Neuronal stem cell (in vitro differentiated cells): Measurements from ENCODE around the gene ASMTL.

Experiments used
- DNase-seq: peaks from one replicate; pipeline ENCODE4 v3.0.0-alpha.2; 2013; ENCODE audit warnings: low spot score
- H2AFZ ChIP-seq: one replicate; pipeline ENCODE4 v1.6.1; 2013; ENCODE audit warnings: mild to moderate bottlenecking, low read length, inconsistent platforms
- H2AK5ac ChIP-seq: 2 replicates; pipeline ENCODE4 v1.6.1; 2013; ENCODE audit warnings: low read depth, mild to moderate bottlenecking, inconsistent platforms, low read length, moderate library complexity, mixed read lengths
- H2BK120ac ChIP-seq: 2 replicates; pipeline ENCODE4 v1.6.1; 2013; ENCODE audit warnings: low read depth, mild to moderate bottlenecking, inconsistent platforms, low read length, moderate library complexity, mixed read lengths
- H2BK12ac ChIP-seq: one replicate; pipeline ENCODE4 v1.6.1; 2013; ENCODE audit warnings: low read length, inconsistent platforms
- H2BK15ac ChIP-seq: 2 replicates; pipeline ENCODE4 v1.6.1; 2013; ENCODE audit warnings: mild to moderate bottlenecking, low read length, inconsistent platforms, mixed read lengths
- H2BK5ac ChIP-seq: one replicate; pipeline ENCODE4 v1.6.1; 2013; ENCODE audit warnings: inconsistent platforms, mild to moderate bottlenecking, low read length, moderate library complexity
- H3K14ac ChIP-seq: one replicate; pipeline ENCODE4 v1.6.1; 2013; ENCODE audit warnings: low read length, inconsistent platforms
- H3K18ac ChIP-seq: 2 replicates; pipeline ENCODE4 v1.6.1; 2013; ENCODE audit warnings: low read length, inconsistent platforms
- H3K23ac ChIP-seq: 2 replicates; pipeline ENCODE4 v1.6.1; 2013; ENCODE audit warnings: low read depth, mild to moderate bottlenecking, mixed read lengths, low read length, inconsistent platforms; ENCODE audit not compliant: poor library complexity
- H3K27ac ChIP-seq: replicated peaks from 3 replicates; pipeline ENCODE4 v1.5.1; 2013; ENCODE audit warnings: low read length, inconsistent platforms
- H3K27me3 ChIP-seq, 3 experiments: 2 replicates each; pipeline ENCODE4 v1.6.1; 2013; ENCODE audit warnings: low read length in 3 of 3, mild to moderate bottlenecking in 2 of 3, inconsistent platforms in 1 of 3, low read depth in 1 of 3, mixed read lengths in 1 of 3, moderate library complexity in 1 of 3; ENCODE audit not compliant: control insufficient read depth in 3 of 3, insufficient read depth in 3 of 3
- H3K36me3 ChIP-seq, 2 donors: replicated peaks in 1 of 2; 2 replicates each; pipeline ENCODE4 v1.6.1; 2013; ENCODE audit warnings: low read length in 2 of 2; ENCODE audit not compliant: control insufficient read depth in 2 of 2, insufficient read depth in 2 of 2
- H3K4ac ChIP-seq: 2 replicates; pipeline ENCODE4 v1.6.1; 2013; ENCODE audit warnings: inconsistent platforms, mild to moderate bottlenecking, low read length, moderate library complexity
- H3K4me1 ChIP-seq, 2 donors: 1 replicate in 1 of 2; 2 replicates in 1 of 2; pipeline ENCODE4 v1.6.1; 2013; ENCODE audit warnings: low read length in 2 of 2, low read depth in 1 of 2; ENCODE audit not compliant: control insufficient read depth in 2 of 2, insufficient read depth in 1 of 2
- H3K4me2 ChIP-seq: one replicate; pipeline ENCODE4 v1.6.1; 2013; ENCODE audit warnings: mild to moderate bottlenecking, low read length, inconsistent platforms; ENCODE audit not compliant: insufficient read depth, poor library complexity, severe bottlenecking
- H3K4me3 ChIP-seq, 2 donors: 2 replicates each; pipeline ENCODE4 v1.5.1; 2013; ENCODE audit warnings: low read length in 2 of 2, mild to moderate bottlenecking in 2 of 2, inconsistent platforms in 1 of 2, moderate library complexity in 1 of 2
- H3K79me1 ChIP-seq: one replicate; pipeline ENCODE4 v1.6.1; 2013; ENCODE audit warnings: low read depth, mild to moderate bottlenecking, inconsistent platforms, low read length, moderate library complexity
- H3K9ac ChIP-seq: one replicate; pipeline ENCODE4 v1.6.1; 2013; ENCODE audit warnings: mild to moderate bottlenecking, low read depth, low read length, inconsistent platforms; ENCODE audit not compliant: poor library complexity
- H3K9me3 ChIP-seq, 2 donors: replicated peaks in 1 of 2; 2 replicates each; pipeline versions ENCODE3 to v1.6.1; 2013; ENCODE audit warnings: low read length in 2 of 2, mild to moderate bottlenecking in 2 of 2, inconsistent platforms in 1 of 2, low read depth in 1 of 2, mixed read lengths in 1 of 2, moderate library complexity in 1 of 2; ENCODE audit not compliant: control insufficient read depth in 2 of 2, insufficient read depth in 1 of 2
- H4K8ac ChIP-seq: one replicate; pipeline ENCODE4 v1.6.1; 2013; ENCODE audit warnings: low read depth, mild to moderate bottlenecking, inconsistent platforms, low read length, moderate library complexity
- H4K91ac ChIP-seq: one replicate; pipeline ENCODE4 v1.6.1; 2013; ENCODE audit warnings: low read length, low read depth, mild to moderate bottlenecking, inconsistent platforms; ENCODE audit not compliant: poor library complexity
- WGBS, 2 donors: extraction: QIAGEN DNeasy Blood & Tissue Kit; methylation state at CpG; one replicate each; pipeline ENCODE4 v1.1.7; 2013; ENCODE audit warnings: missing lambda C conversion rate in 2 of 2, mixed read lengths in 1 of 2; ENCODE audit not compliant: insufficient read length in 2 of 2, insufficient replicate concordance in 1 of 2; ENCODE audit errors: extremely low coverage in 2 of 2; 5-methylcytosine and 5-hydroxymethylcytosine counted together

The ASMTL gene

DNA sequence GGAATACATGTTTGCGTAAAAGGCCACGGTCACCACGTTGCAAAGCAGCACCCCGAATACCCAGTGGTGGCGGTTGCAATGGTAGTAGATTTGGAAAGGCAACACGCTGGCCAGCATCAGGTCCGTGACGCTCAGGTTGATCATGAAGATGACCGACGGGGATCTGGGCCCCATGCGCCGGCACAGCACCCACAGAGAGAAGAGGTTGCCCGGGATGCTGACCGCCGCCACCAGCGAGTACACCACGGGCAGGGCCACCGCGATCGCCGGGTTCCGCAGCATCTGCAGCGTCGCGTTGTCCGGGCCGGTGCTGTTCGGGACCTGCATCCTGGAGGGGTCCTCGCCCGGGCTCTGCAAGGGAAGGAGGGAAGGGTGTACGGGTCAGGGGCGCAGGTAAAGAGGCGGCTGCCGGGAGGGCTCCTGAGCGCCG lies 13.5 kb upstream of the ASMTL start:
- no peak overlapping the region for H3K4me3 ChIP-seq
- H3K18ac ChIP-seq = peak overlapping the region; percentile 89
- peak overlapping the region; percentile 86 for H2AK5ac ChIP-seq
- no CpG with 5 or more reads among the region's 36 CpGs for WGBS, 2 donors
- H2BK120ac ChIP-seq = no peak overlapping the region
- H3K14ac ChIP-seq = no peak overlapping the region
- no peak overlapping the region for H2BK5ac ChIP-seq
- H2BK12ac ChIP-seq = no peak overlapping the region
- H3K4me2 ChIP-seq = no peak overlapping the region
- no peak overlapping the region for H3K9ac ChIP-seq
- peak overlapping the region; percentile 23 for H3K4ac ChIP-seq
- no peak overlapping the region for H2BK15ac ChIP-seq
- no peak for DNase-seq
- H4K91ac ChIP-seq = no peak overlapping the region
- H4K8ac ChIP-seq = peak overlapping the region; percentile 43
- H2AFZ ChIP-seq = no peak overlapping the region
- H3K79me1 ChIP-seq = no peaks in the 10 kb centered on the region
- H3K23ac ChIP-seq = peak overlapping the region; percentile 89
- no peaks in the 10 kb centered on the region for H3K4me1 ChIP-seq
- no peak overlapping the region for H3K27ac ChIP-seq
- peaks cover 0 to 4% of the 10 kb centered on the region in 2 donors for H3K9me3 ChIP-seq
- H3K36me3 ChIP-seq = no peaks in the 10 kb centered on the region
- peaks cover 0 to 16% (median 0%) of the 10 kb centered on the region in 3 experiments for H3K27me3 ChIP-seq

DNA sequence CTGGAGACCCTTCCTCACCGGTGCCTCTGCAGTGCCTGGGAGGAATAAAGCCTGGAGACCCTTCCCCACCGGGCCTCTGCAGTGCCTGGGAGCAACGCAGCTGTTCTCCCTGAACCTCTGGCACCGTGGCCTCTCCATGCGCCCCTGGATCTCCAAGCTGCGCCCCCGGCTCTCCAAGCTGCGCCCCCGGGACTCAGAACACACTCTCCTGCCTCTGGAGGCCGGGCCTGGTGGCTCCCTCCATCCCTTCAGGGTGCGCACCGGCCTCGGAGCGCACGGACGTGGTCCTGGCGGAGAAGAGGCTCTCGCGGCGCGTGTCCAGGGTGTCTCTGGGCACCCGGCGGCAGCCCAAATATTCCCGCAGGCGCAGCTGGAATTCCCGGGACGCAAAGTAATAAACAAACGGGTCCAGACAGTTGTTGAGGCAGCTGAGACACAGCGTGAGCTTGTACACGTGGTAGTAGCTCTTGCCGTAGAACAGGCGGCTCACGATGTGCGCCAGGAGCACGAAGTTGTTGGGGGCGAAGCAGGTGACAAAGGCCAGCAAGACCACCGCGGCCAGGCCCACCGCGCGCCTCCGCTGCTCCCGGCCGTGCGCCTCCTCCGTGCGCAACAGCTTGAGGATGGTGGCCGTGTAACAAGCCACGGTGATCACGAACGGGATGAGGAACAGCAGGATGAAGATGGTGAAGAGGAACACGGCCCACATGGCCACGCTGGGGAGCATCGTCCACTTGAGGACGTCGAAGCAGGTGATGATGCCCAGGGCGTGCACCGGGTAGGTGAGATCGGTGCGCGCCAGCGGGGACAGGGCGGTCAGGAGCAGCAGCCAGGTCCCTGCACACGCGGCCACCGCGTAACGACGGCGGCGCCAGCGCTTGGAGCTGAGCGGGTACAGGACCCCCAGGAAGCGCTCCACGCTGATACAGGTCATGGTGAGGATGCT lies 12.8 kb upstream of the ASMTL start:
- no CpG with 5 or more reads among the region's 75 CpGs for WGBS, 2 donors
- H2BK15ac ChIP-seq = peak overlapping the region; percentile 55

DNA sequence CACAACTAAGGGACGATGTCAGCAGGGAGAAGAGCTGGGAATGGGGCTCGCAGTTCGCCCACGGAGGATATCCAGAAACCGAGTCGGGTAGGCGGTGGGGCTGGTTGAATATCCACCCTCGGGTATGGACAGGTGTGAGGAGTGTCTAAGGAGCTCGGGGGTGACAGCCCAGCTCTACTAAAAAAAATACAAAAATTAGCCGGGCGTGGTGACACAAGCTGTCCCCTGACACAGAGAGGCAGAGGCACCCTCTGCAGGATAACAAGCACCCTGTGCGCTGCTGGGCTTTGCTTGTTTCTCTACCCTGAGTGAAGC lies 12.2 kb upstream of the ASMTL start:
- Histone ChIP-seq H4K8ac (no peak overlapping the region), H3K27ac (no peak overlapping the region), H3K27me3 (peaks cover 0 to 16% (median 0%) of the 10 kb centered on the region in 3 experiments), H3K9ac (no peak overlapping the region), H3K9me3 (peaks cover 0 to 4% of the 10 kb centered on the region in 2 donors), H2BK12ac (no peak overlapping the region), H3K18ac (peak overlapping the region; percentile 28), H2BK5ac (no peak overlapping the region), H2BK15ac (peak overlapping the region; percentile 37), H3K79me1 (no peaks in the 10 kb centered on the region), H3K4me3 (no peak overlapping the region), H3K4ac (no peak overlapping the region), H2AK5ac (no peak overlapping the region), H2BK120ac (no peak overlapping the region), H3K36me3 (no peaks in the 10 kb centered on the region), H4K91ac (no peak overlapping the region), H3K14ac (peak overlapping the region; percentile 56), H3K4me1 (no peaks in the 10 kb centered on the region), H2AFZ (no peak overlapping the region), H3K23ac (no peak overlapping the region), H3K4me2 (no peak overlapping the region)
- no CpG with 5 or more reads among the region's 12 CpGs for WGBS, 2 donors
- DNase-seq = no peak

More for the DNA sequence above, 12.8 kb upstream of the ASMTL start:
- Histone ChIP-seq H2AK5ac (peak overlapping the region; percentile 86), H3K27ac (no peak overlapping the region), H2AFZ (no peak overlapping the region), H2BK5ac (no peak overlapping the region), H3K4me2 (no peak overlapping the region), H4K91ac (no peak overlapping the region), H3K23ac (peak overlapping the region; percentile 89), H3K9me3 (peaks cover 0 to 4% of the 10 kb centered on the region in 2 donors), H3K4ac (peak overlapping the region; percentile 23), H3K4me3 (peak overlapping the region in 1 of 2 donors; percentile 6), H3K4me1 (no peaks in the 10 kb centered on the region), H3K79me1 (no peaks in the 10 kb centered on the region), H3K14ac (peak overlapping the region; percentile 96), H3K18ac (peak overlapping the region; percentile 89), H3K9ac (peak overlapping the region; percentile 44), H3K27me3 (peaks cover 0 to 16% (median 0%) of the 10 kb centered on the region in 3 experiments), H2BK12ac (peak overlapping the region; percentile 41), H3K36me3 (no peaks in the 10 kb centered on the region), H2BK120ac (peak overlapping the region; percentile 3), H4K8ac (peak overlapping the region; percentile 43)
- no peak for DNase-seq
